Endodermal cell (in vitro differentiated cells): ENCODE measurements around the gene TMPRSS9. TPM values are rescaled to one million over a fixed set of nuclear protein-coding genes. Genes with fewer than 3 reads are reported as not detected.

Source experiments
- DNase-seq: peaks from one replicate; pipeline ENCODE4 v3.0.0-alpha.2; 2017
- H3K27ac ChIP-seq: 2 replicates; pipeline ENCODE4 v1.5.1; 2013; ENCODE audit warnings: mild to moderate bottlenecking, low read depth, low read length, moderate library complexity
- H3K27me3 ChIP-seq: 2 replicates; pipeline ENCODE4 v1.6.1; 2013; ENCODE audit warnings: mild to moderate bottlenecking, low read length, moderate library complexity; ENCODE audit not compliant: insufficient read depth, control insufficient read depth, poor library complexity, severe bottlenecking
- H3K36me3 ChIP-seq: 2 replicates; pipeline ENCODE4 v1.7.0; 2013; ENCODE audit warnings: mild to moderate bottlenecking, low read length, moderate library complexity; ENCODE audit not compliant: control insufficient read depth, insufficient read depth
- H3K4me1 ChIP-seq: one replicate; pipeline ENCODE4 v1.7.0; 2013; ENCODE audit warnings: low read length; ENCODE audit not compliant: control insufficient read depth, insufficient read depth
- H3K4me3 ChIP-seq: 2 replicates; pipeline ENCODE4 v1.5.1; 2013; ENCODE audit warnings: mild to moderate bottlenecking, low read length, moderate library complexity
- H3K9ac ChIP-seq: 2 replicates; pipeline ENCODE4 v1.6.1; 2013; ENCODE audit warnings: mild to moderate bottlenecking, low read length, moderate library complexity; ENCODE audit not compliant: poor library complexity, severe bottlenecking; ENCODE audit errors: extremely low read depth
- H3K9me3 ChIP-seq: 2 replicates; pipeline ENCODE4 v1.6.1; 2013; ENCODE audit warnings: mild to moderate bottlenecking, low read length, moderate library complexity; ENCODE audit not compliant: control insufficient read depth
- H3K27ac Mint-ChIP-seq: 2 replicates; pipeline ENCODE4 v1.8.0; 2020; ENCODE audit warnings: mixed read lengths
- H3K27me3 Mint-ChIP-seq: 2 replicates; pipeline ENCODE4 v1.8.0; 2021; ENCODE audit warnings: mild to moderate bottlenecking, mixed read lengths; ENCODE audit not compliant: insufficient read depth
- H3K36me3 Mint-ChIP-seq: 2 replicates; pipeline ENCODE4 v1.8.0; 2020; ENCODE audit warnings: low read depth, mixed read lengths
- H3K4me1 Mint-ChIP-seq: 2 replicates; pipeline ENCODE4 v1.8.0; 2020; ENCODE audit warnings: mixed read lengths
- H3K4me3 Mint-ChIP-seq: 2 replicates; pipeline ENCODE4 v1.8.0; 2020; ENCODE audit warnings: mild to moderate bottlenecking, moderate library complexity, mixed read lengths
- H3K9me3 Mint-ChIP-seq: 2 replicates; pipeline ENCODE4 v1.8.0; 2020; ENCODE audit warnings: mild to moderate bottlenecking, mixed read lengths
- CTCF ChIP-seq: fragments of 200-600 bp; sonication (generic); conservative IDR thresholded peaks from 2 replicates; pipeline ENCODE4 v1.5.0; 2021; ENCODE audit warnings: antibody characterized with exemption, mild to moderate bottlenecking
- WGBS, 2 experiments: methylation state at CpG; one replicate each; pipeline versions ENCODE4 v1.1.5 to v1.1.7; 2013; ENCODE audit warnings: missing lambda C conversion rate in 2 of 2, mixed read lengths in 1 of 2; ENCODE audit not compliant: insufficient coverage in 1 of 2, insufficient read length in 1 of 2; 5-methylcytosine and 5-hydroxymethylcytosine counted together
- microRNA-seq: library from miRNA; unstranded; fragments of <30 nt; microRNA quantifications from one replicate; pipeline ENCODE4 v1.2.0, GENCODE V29; 2020; ENCODE audit warnings: borderline microRNAs expressed
- total RNA-seq, 2 donors: library from RNA; stranded (reverse); fragmentation: NEBNext Ultra II Directional in 1 of 2; extraction: Animal tissue kit (Norgen Biotek cat#: 25700) in 1 of 2; gene quantifications; 2 replicates in 1 of 2; 3 replicates in 1 of 2; pipeline ENCODE4 v1.2.1, GENCODE V29; 2021

The TMPRSS9 gene
- total RNA-seq, 2 donors from 2014 or later, result 0.73 to 1.2 TPM

GRCh38 chr19:2474232-2475017, 114.4 kb downstream of the TMPRSS9 start:
- Mint-ChIP-seq H3K36me3 (no peaks in the 10 kb centered on the region), H3K27ac (peak overlapping the region; percentile 72), H3K9me3 (no peaks in the 10 kb centered on the region), H3K4me1 (peaks cover 4% of the 10 kb centered on the region), H3K4me3 (peak overlapping the region; percentile 95), H3K27me3 (no peaks in the 10 kb centered on the region)
- Histone ChIP-seq H3K27me3 (no peaks in the 10 kb centered on the region), H3K4me1 (peaks cover 4% of the 10 kb centered on the region), H3K36me3 (no peaks in the 10 kb centered on the region), H3K9ac (peak overlapping the region; percentile 59), H3K4me3 (peak overlapping the region; percentile 96), H3K27ac (no peak overlapping the region), H3K9me3 (no peaks in the 10 kb centered on the region)
- 12% methylated on average over 31 to 54 of the region's 60 CpGs for WGBS, 2 experiments
- TF ChIP-seq CTCF, result peak; percentile 99
- peak; percentile 97 for DNase-seq

DNA sequence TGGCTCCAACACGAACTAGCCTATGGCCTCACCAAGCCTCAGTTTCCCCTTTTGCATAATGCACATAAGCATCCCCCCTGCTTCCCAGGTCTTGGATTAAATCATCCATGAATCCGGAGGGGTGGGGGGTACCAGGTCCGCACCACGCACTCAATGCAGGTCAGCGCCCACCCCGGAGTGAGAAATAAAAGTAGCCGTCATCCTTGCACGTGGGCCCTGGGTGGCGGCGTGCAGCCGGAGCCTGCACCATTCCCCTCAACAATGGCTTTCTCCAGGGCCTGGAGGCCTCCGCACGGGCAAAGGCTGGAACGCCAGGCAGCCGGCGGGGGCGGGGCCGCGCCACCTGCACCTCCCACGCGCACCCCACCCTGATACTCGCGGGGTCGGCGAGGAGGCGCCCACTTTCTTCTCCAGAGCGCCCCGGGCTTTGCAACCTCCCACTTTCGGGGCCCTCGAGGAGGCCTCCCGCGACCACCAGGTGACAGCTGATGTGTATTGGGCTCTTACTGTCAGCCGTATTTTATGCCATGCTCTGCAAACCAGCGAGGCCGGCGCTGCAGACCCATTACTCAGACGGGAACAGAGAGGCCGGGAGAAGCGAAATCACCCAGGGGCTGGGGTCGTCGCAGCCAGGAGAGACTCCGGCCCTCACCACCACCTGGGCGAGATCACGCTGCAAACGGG, 115.1 kb downstream of the TMPRSS9 start:
- TF ChIP-seq CTCF, result no peak
- Histone ChIP-seq H3K36me3 (no peaks in the 10 kb centered on the region), H3K4me3 (peak overlapping the region; percentile 96), H3K27me3 (no peaks in the 10 kb centered on the region), H3K9me3 (no peaks in the 10 kb centered on the region), H3K27ac (peak overlapping the region; percentile 38), H3K9ac (peak overlapping the region; percentile 59), H3K4me1 (peaks cover 4% of the 10 kb centered on the region)
- no peaks in the 10 kb centered on the region for H3K9me3 Mint-ChIP-seq
- H3K4me3 Mint-ChIP-seq, result peak overlapping the region; percentile 95
- 3% methylated on average over 26 to 45 of the region's 45 CpGs for WGBS, 2 experiments
- H3K4me1 Mint-ChIP-seq, result peaks cover 2% of the 10 kb centered on the region
- peak; percentile 87 for DNase-seq
- H3K36me3 Mint-ChIP-seq, result no peaks in the 10 kb centered on the region
- H3K27me3 Mint-ChIP-seq, result peaks cover 5% of the 10 kb centered on the region
- H3K27ac Mint-ChIP-seq, result peak overlapping the region; percentile 82

Small RNA genes within 50 kb of the gene (microRNA-seq; reads per million reads assigned to microRNA genes)
- not detected for gene MIR7108

Other genes with a start within 250 kb of the TMPRSS9 start
- gene AP3D1, start 208.7 kb upstream of the TMPRSS9 start, total RNA-seq, result 100 to 1,000 TPM; 162 to 181 TPM
- 100 to 1,000 TPM in 1 of 2 donors, 10 to 100 TPM in 1; 84.3 to 102 TPM for gene DOT1L, start 196.3 kb upstream of the TMPRSS9 start, total RNA-seq
- 100 to 1,000 TPM; 146 to 192 TPM for gene PLEKHJ1, start 123.9 kb upstream of the TMPRSS9 start, total RNA-seq
- 100 to 1,000 TPM; 126 to 132 TPM for gene SF3A2, start 123.4 kb upstream of the TMPRSS9 start, total RNA-seq
- gene AMH, start 110.9 kb upstream of the TMPRSS9 start, total RNA-seq, result 10 to 100 TPM; 20.5 to 35.1 TPM
- gene JSRP1, start 103.8 kb upstream of the TMPRSS9 start, total RNA-seq, result under 1 TPM; 0.66 to 0.89 TPM
- gene PEAK3, start 78.1 kb upstream of the TMPRSS9 start, total RNA-seq, result not detected
- 1 to 10 TPM in 1 of 2 donors, under 1 TPM in 1; 0.20 to 1.0 TPM for gene LINGO3, start 52.1 kb upstream of the TMPRSS9 start, total RNA-seq
- gene LSM7, start 31.7 kb upstream of the TMPRSS9 start, total RNA-seq, result 100 to 1,000 TPM; 141 to 149 TPM
- gene SPPL2B, start 31.6 kb upstream of the TMPRSS9 start, total RNA-seq, result 100 to 1,000 TPM; 115 to 118 TPM
- 100 to 1,000 TPM; 149 to 175 TPM for gene TIMM13, start 67.3 kb downstream of the TMPRSS9 start, total RNA-seq
- 100 to 1,000 TPM; 146 to 191 TPM for gene LMNB2, start 96.7 kb downstream of the TMPRSS9 start, total RNA-seq
- 10 to 100 TPM; 16.5 to 23.6 TPM for gene GADD45B, start 115.9 kb downstream of the TMPRSS9 start, total RNA-seq